Left colon (tissue), 2 donors: ENCODE measurements around the gene TMEM150B. TPM values are rescaled to one million over a fixed set of nuclear protein-coding genes. Genes with fewer than 3 reads are reported as not detected.

Source experiments
- ATAC-seq: fragments of 200-7000 bp; cut with Tn5 transposase; one replicate; pipeline ENCODE4 v1.9.1; 2020; ENCODE audit warnings: mild to moderate bottlenecking, moderate library complexity
- DNase-seq, 2 donors: peaks; one replicate each; pipeline ENCODE4 v3.0.0-alpha.2; 2020
- intact Hi-C, 2 donors: fragments of 100-400 bp; cut with DNase I in 1 of 2; cut with micrococcal nuclease in 1 of 2; formaldehyde crosslinking; loops; one replicate each; pipeline versions ENCODE4 v1.11.2 to v1.14.0; 2022; cut with DNase I, micrococcal nuclease
- total RNA-seq, 2 donors: library from RNA; stranded (reverse); fragmentation: NEBNext Ultra II Directional; extraction: Animal tissue kit (Norgen Biotek cat#: 25700); gene quantifications; one replicate each; pipeline ENCODE4 v1.2.1, GENCODE V29; 2021
- donor health status: DM: no; HTN: no; CAD: no.
- donor health status: DM: yes; HTN: yes; CAD: no.

Gene TMEM150B
- total RNA-seq, 2 donors from 2014 or later = 50.2 to 54.6 TPM

GRCh38 chr19:55269299-55269698, 55.8 kb downstream of the TMEM150B start:
- no peak for DNase-seq
- intact Hi-C loops = no loop called here
- ATAC-seq = no peak

GRCh38 chr19:55266840-55267239, 58.3 kb downstream of the TMEM150B start:
- ATAC-seq = no peak
- DNase-seq = no peak
- intact Hi-C loops = no loop called here

GRCh38 chr19:55266404-55266803, 58.7 kb downstream of the TMEM150B start:
- ATAC-seq (no peak), DNase-seq (no peak)
- intact Hi-C loops = no loop called here

GRCh38 chr19:55265723-55266386, 59.3 kb downstream of the TMEM150B start:
- intact Hi-C loops = no loop called here
- no peak for ATAC-seq
- no peak for DNase-seq

- no peak for ATAC-seq
- no peak for DNase-seq
- intact Hi-C loops = no loop called here
Measured at GRCh38 chr19:55265173-55265572, 60.0 kb downstream of the TMEM150B start.

- DNase-seq (no peak), ATAC-seq (no peak)
- intact Hi-C loops = no loop called here
Measured at GRCh38 chr19:55264531-55264930, 60.6 kb downstream of the TMEM150B start.

Other genes with a start within 250 kb of the TMEM150B start
- gene EPS8L1, start 249.5 kb downstream of the TMEM150B start, total RNA-seq = 10 to 100 TPM; 42.1 to 75.9 TPM
- 100 to 1,000 TPM; 102 to 118 TPM for gene PPP1R12C, start 207.7 kb downstream of the TMEM150B start, total RNA-seq
- under 1 TPM; 0.40 to 0.70 TPM for gene TNNT1, start 176.1 kb downstream of the TMEM150B start, total RNA-seq
- 1 to 10 TPM in 1 of 2 donors, not detected in 1; 1.1 TPM for gene TNNI3, start 167.6 kb downstream of the TMEM150B start, total RNA-seq
- 1 to 10 TPM in 1 of 2 donors, under 1 TPM in 1; 0.79 to 2.6 TPM for gene DNAAF3, start 158.7 kb downstream of the TMEM150B start, total RNA-seq
- 1 to 10 TPM in 1 of 2 donors, under 1 TPM in 1; 0.64 to 1.9 TPM for gene SYT5, start 145.1 kb downstream of the TMEM150B start, total RNA-seq
- 100 to 1,000 TPM in 1 of 2 donors, 10 to 100 TPM in 1; 95.7 to 104 TPM for gene PTPRH, start 115.8 kb downstream of the TMEM150B start, total RNA-seq
- gene TMEM86B, start 96.6 kb downstream of the TMEM150B start, total RNA-seq = 1 to 10 TPM; 2.2 to 2.9 TPM
- 10 to 100 TPM; 56.6 to 59.5 TPM for gene PPP6R1, start 66.3 kb downstream of the TMEM150B start, total RNA-seq
- gene HSPBP1, start 45.2 kb downstream of the TMEM150B start, total RNA-seq = 10 to 100 TPM; 28.4 to 35.2 TPM
- 1 to 10 TPM in 1 of 2 donors, under 1 TPM in 1; 0.95 to 1.3 TPM for gene BRSK1, start 41.3 kb downstream of the TMEM150B start, total RNA-seq
- gene KMT5C, start 14.5 kb upstream of the TMEM150B start, total RNA-seq = 10 to 100 TPM; 19.0 to 20.7 TPM
- gene COX6B2, start 29.4 kb upstream of the TMEM150B start, total RNA-seq = 10 to 100 TPM; 23.0 to 27.6 TPM
- gene GARIN5B, start 37.9 kb upstream of the TMEM150B start, total RNA-seq = not detected
- gene IL11, start 45.1 kb upstream of the TMEM150B start, total RNA-seq = under 1 TPM; 0.31 to 0.46 TPM
- gene TMEM190, start 51.5 kb upstream of the TMEM150B start, total RNA-seq = not detected
- gene TMEM238, start 59.0 kb upstream of the TMEM150B start, total RNA-seq = 10 to 100 TPM; 83.4 to 89.4 TPM
- 1,000 to 10,000 TPM; 1,151 to 1,179 TPM for gene RPL28, start 60.6 kb upstream of the TMEM150B start, total RNA-seq
- gene UBE2S, start 82.4 kb upstream of the TMEM150B start, total RNA-seq = 10 to 100 TPM; 20.9 to 33.7 TPM
- gene SHISA7, start 118.0 kb upstream of the TMEM150B start, total RNA-seq = not detected
- gene ISOC2, start 136.3 kb upstream of the TMEM150B start, total RNA-seq = 100 to 1,000 TPM in 1 of 2 donors, 10 to 100 TPM in 1; 63.5 to 115 TPM
- gene C19orf85, start 139.4 kb upstream of the TMEM150B start, total RNA-seq = not detected
- 10 to 100 TPM in 1 of 2 donors, 1 to 10 TPM in 1; 8.0 to 10.3 TPM for gene ZNF628, start 151.3 kb upstream of the TMEM150B start, total RNA-seq
- gene NAT14, start 159.8 kb upstream of the TMEM150B start, total RNA-seq = 1 to 10 TPM; 4.0 to 4.8 TPM
- 1 to 10 TPM; 2.6 to 5.8 TPM for gene SSC5D, start 163.1 kb upstream of the TMEM150B start, total RNA-seq
- gene SBK2, start 211.8 kb upstream of the TMEM150B start, total RNA-seq = not detected
- not detected for gene SBK3, start 220.2 kb upstream of the TMEM150B start, total RNA-seq